PC-3 (cell line): Measurements from ENCODE around the gene ZCCHC9. TPM values are rescaled to one million over a fixed set of nuclear protein-coding genes. Genes with fewer than 3 reads are reported as not detected.
"Not testable (repeated sequence)": the region's sequence is repeated elsewhere in the genome, so short reads cannot be mapped to it uniquely, and the experiment has no call there.

Experiments
- ATAC-seq: fragments of 200-7000 bp; cut with Tn5 transposase; 2 replicates; pipeline ENCODE4 v1.9.1; 2020; ENCODE audit warnings: mild to moderate bottlenecking, moderate library complexity
- BruUV-seq: library from RNA; stranded (reverse); fragments of 400-500 nt; replicated peaks from 2 replicates; lab custom pipeline; 2021; lab: Mats Ljungman, UMichigan
- CTCF ChIA-PET: fragments of 300-600 bp; sonication (Branson Sonifier 250); formaldehyde crosslinking; loops from one replicate; lab custom pipeline; 2022; ENCODE audit warnings: antibody characterized with exemption; lab: Charles Lee
- POLR2A ChIA-PET: fragments of 300-600 bp; sonication (Branson Sonifier 250); formaldehyde crosslinking; loops from one replicate; lab custom pipeline; 2022; ENCODE audit warnings: antibody characterized with exemption; ENCODE audit not compliant: unreplicated experiment; lab: Charles Lee
- DNase-seq: peaks from one replicate; pipeline ENCODE4 v3.0.0-alpha.2; 2015
- H2AFZ ChIP-seq: fragments of 300-600 bp; sonication (generic); 2 replicates; pipeline ENCODE4 v1.6.0; 2016; ENCODE audit warnings: antibody characterized with exemption, low read length
- H3F3A ChIP-seq: fragments of 300-600 bp; sonication (generic); one replicate; pipeline ENCODE4 v1.6.0; 2017; ENCODE audit warnings: antibody characterized with exemption, low read length, control low read depth, mild to moderate bottlenecking; ENCODE audit not compliant: unreplicated experiment
- H3K27ac ChIP-seq: fragments of 300-600 bp; sonication (generic); 2 replicates; pipeline ENCODE4 v1.5.1; 2016; ENCODE audit warnings: mild to moderate bottlenecking, low read length
- H3K27me3 ChIP-seq: fragments of 300-600 bp; sonication (generic); 2 replicates; pipeline ENCODE4 v1.6.1; 2016; ENCODE audit warnings: low read length, mixed read lengths
- H3K36me3 ChIP-seq: fragments of 300-600 bp; sonication (generic); 2 replicates; pipeline ENCODE4 v1.6.1; 2016; ENCODE audit warnings: low read depth, mixed run types, low read length, mixed read lengths
- H3K4me1 ChIP-seq: fragments of 300-600 bp; sonication (generic); 2 replicates; pipeline ENCODE4 v1.5.1; 2016; ENCODE audit warnings: low read length; ENCODE audit not compliant: insufficient read depth
- H3K4me2 ChIP-seq: fragments of 300-600 bp; sonication (generic); 2 replicates; pipeline ENCODE4 v1.6.0; 2016; ENCODE audit warnings: low read length
- H3K4me3 ChIP-seq: fragments of 300-600 bp; sonication (generic); 2 replicates; pipeline ENCODE4 v1.5.1; 2016; ENCODE audit warnings: mild to moderate bottlenecking, low read length, mixed read lengths
- H3K79me2 ChIP-seq: fragments of 300-600 bp; sonication (generic); 2 replicates; pipeline ENCODE4 v1.6.1; 2017; ENCODE audit warnings: low read length, mixed read lengths
- H3K9ac ChIP-seq: fragments of 300-600 bp; sonication (generic); 2 replicates; pipeline ENCODE4 v1.6.0; 2016; ENCODE audit warnings: mild to moderate bottlenecking, low read length
- H3K9me2 ChIP-seq: fragments of 300-600 bp; sonication (generic); replicated peaks from 2 replicates; pipeline ENCODE4 v1.6.1; 2016; ENCODE audit warnings: mixed run types, low read length, mixed read lengths
- H3K9me3 ChIP-seq: fragments of 300-600 bp; sonication (generic); 2 replicates; pipeline ENCODE4 v1.6.1; 2016; ENCODE audit warnings: low read length, mixed read lengths
- H4K20me1 ChIP-seq: fragments of 300-600 bp; sonication (generic); 2 replicates; pipeline ENCODE4 v1.6.1; 2016; ENCODE audit warnings: low read length, mixed read lengths
- CTCF ChIP-seq: fragments of 300-600 bp; sonication (generic); conservative IDR thresholded peaks from 2 replicates; pipeline ENCODE4 v1.5.1; 2017; ENCODE audit warnings: antibody characterized with exemption, low read depth, mild to moderate bottlenecking, low read length
- EZH2 ChIP-seq: fragments of 300-600 bp; sonication (generic); IDR thresholded peaks from one replicate; pipeline ENCODE4 v1.6.1; 2017; ENCODE audit warnings: antibody characterized with exemption, mild to moderate bottlenecking, low read length; ENCODE audit not compliant: unreplicated experiment
- EZH2phosphoT487 ChIP-seq: fragments of 300-600 bp; sonication (generic); IDR thresholded peaks from 2 replicates; pipeline ENCODE4 v1.6.1; 2018; ENCODE audit warnings: mild to moderate bottlenecking, antibody characterized with exemption, low read length, borderline replicate concordance
- intact Hi-C: fragments of 100-400 bp; cut with micrococcal nuclease; formaldehyde crosslinking; loops from 2 replicates; pipeline ENCODE4 v1.9.0; 2023
- total RNA-seq: library from RNA; depleted of rRNA; stranded (reverse); fragments of >200 nt; gene quantifications from 2 replicates; pipeline ENCODE4 v1.2.3, GENCODE V29; 2014

Gene ZCCHC9
- total RNA-seq, 1 experiment from 2014 or later: 19.4 TPM

GRCh38 chr5:81337803-81338202, 36.4 kb downstream of the ZCCHC9 start:
- BruUV-seq: no TSS peak
- ATAC-seq (no peak), DNase-seq (no peak)
- Histone ChIP-seq H3K9me3 (no peaks in the 10 kb centered on the region), H2AFZ (no peak overlapping the region), H3K9me2 (no peaks in the 10 kb centered on the region), H3K4me2 (no peak overlapping the region), H3K27me3 (no peaks in the 10 kb centered on the region), H3K27ac (no peak overlapping the region), H3K79me2 (no peaks in the 10 kb centered on the region), H3K36me3 (no peaks in the 10 kb centered on the region), H4K20me1 (no peaks in the 10 kb centered on the region), H3K4me1 (no peaks in the 10 kb centered on the region), H3K9ac (no peak overlapping the region), H3F3A (no peaks in the 10 kb centered on the region), H3K4me3 (no peak overlapping the region)
- intact Hi-C loops: no loop called here
- POLR2A ChIA-PET: no interaction called here
- CTCF ChIA-PET: no interaction called here
- TF ChIP-seq CTCF: no peak
- TF ChIP-seq EZH2phosphoT487: no peak
- no peak for TF ChIP-seq EZH2

GRCh38 chr5:81338213-81338612, 36.8 kb downstream of the ZCCHC9 start:
- H2AFZ ChIP-seq, H3K4me1 ChIP-seq, intact Hi-C loops, H3K27ac ChIP-seq, H3K27me3 ChIP-seq, H3K4me3 ChIP-seq, H3F3A ChIP-seq, H3K4me2 ChIP-seq, DNase-seq, POLR2A ChIA-PET, H3K79me2 ChIP-seq, ATAC-seq, H3K36me3 ChIP-seq, BruUV-seq, H4K20me1 ChIP-seq, H3K9ac ChIP-seq, H3K9me2 ChIP-seq, CTCF ChIA-PET, H3K9me3 ChIP-seq: not testable (repeated sequence)

DNA sequence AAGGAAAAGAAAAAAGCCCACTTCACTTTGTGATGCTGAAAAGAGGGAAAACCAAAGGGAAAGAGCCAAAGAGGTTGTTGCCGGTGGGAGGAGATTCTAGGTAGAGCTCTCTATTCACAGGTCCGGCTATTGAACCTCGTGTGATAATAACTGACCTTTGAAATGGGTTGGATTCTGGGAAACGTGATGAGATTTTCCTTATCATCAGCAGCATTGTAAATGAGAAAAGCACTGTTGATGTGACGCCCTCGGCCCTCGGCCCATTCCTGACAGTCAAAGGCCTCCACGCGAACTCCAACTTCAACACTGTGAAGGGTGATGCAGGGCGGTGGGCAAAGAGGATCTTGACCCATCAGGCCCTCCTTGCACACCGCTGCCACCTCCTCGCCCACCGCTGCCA, 43.3 kb downstream of the ZCCHC9 start:
- no peaks in the 10 kb centered on the region for H3F3A ChIP-seq
- ChIA-PET POLR2A (no interaction called here), CTCF (no interaction called here)
- DNase-seq (no peak), ATAC-seq (no peak)
- H3K36me3 ChIP-seq: no peaks in the 10 kb centered on the region
- no peaks in the 10 kb centered on the region for H3K9me3 ChIP-seq
- H2AFZ ChIP-seq: no peak overlapping the region
- H3K9ac ChIP-seq: no peak overlapping the region
- no peaks in the 10 kb centered on the region for H3K9me2 ChIP-seq
- H3K4me1 ChIP-seq: no peaks in the 10 kb centered on the region
- intact Hi-C loops: no loop called here
- TF ChIP-seq EZH2 (no peak), CTCF (no peak), EZH2phosphoT487 (no peak)
- H3K79me2 ChIP-seq: no peaks in the 10 kb centered on the region
- BruUV-seq: no TSS peak
- no peak overlapping the region for H3K4me2 ChIP-seq
- H4K20me1 ChIP-seq: no peaks in the 10 kb centered on the region
- no peaks in the 10 kb centered on the region for H3K27me3 ChIP-seq
- no peak overlapping the region for H3K4me3 ChIP-seq
- no peak overlapping the region for H3K27ac ChIP-seq
